GM23248 (cell line): ENCODE results near the gene ELAVL2. TPM values are rescaled to one million over a fixed set of nuclear protein-coding genes. Genes with fewer than 3 reads are reported as not detected.

Experiments
- DNase-seq: peaks from one replicate; pipeline ENCODE4 v3.0.0-alpha.2; 2015
- H2AFZ ChIP-seq: fragments of 200-600 bp; sonication (generic); 2 replicates; pipeline ENCODE4 v1.6.1; 2016; ENCODE audit warnings: antibody characterized with exemption
- H3F3A ChIP-seq: fragments of 200-600 bp; sonication (generic); 2 replicates; pipeline ENCODE4 v1.6.1; 2016; ENCODE audit warnings: mild to moderate bottlenecking, antibody characterized with exemption, mixed run types; ENCODE audit not compliant: insufficient read depth
- H3K27ac ChIP-seq: fragments of 200-600 bp; sonication (generic); 2 replicates; pipeline ENCODE4 v1.5.1; 2016; ENCODE audit warnings: mild to moderate bottlenecking
- H3K27me3 ChIP-seq: fragments of 200-600 bp; sonication (generic); replicated peaks from 2 replicates; pipeline ENCODE4 v1.6.1; 2016; ENCODE audit warnings: mild to moderate bottlenecking; ENCODE audit not compliant: insufficient read depth
- H3K36me3 ChIP-seq: fragments of 200-600 bp; sonication (generic); 2 replicates; pipeline ENCODE4 v1.6.1; 2016; ENCODE audit warnings: low read depth, mild to moderate bottlenecking
- H3K4me1 ChIP-seq: fragments of 200-600 bp; sonication (generic); 2 replicates; pipeline ENCODE4 v1.6.1; 2016; ENCODE audit warnings: mild to moderate bottlenecking; ENCODE audit not compliant: insufficient read depth
- H3K4me2 ChIP-seq: fragments of 200-600 bp; sonication (generic); one replicate; pipeline ENCODE4 v1.6.1; 2016; ENCODE audit warnings: mild to moderate bottlenecking; ENCODE audit not compliant: unreplicated experiment
- H3K4me3 ChIP-seq: fragments of 200-600 bp; sonication (generic); 2 replicates; pipeline ENCODE4 v1.5.1; 2016; ENCODE audit warnings: mild to moderate bottlenecking
- H3K79me2 ChIP-seq: fragments of 200-600 bp; sonication (generic); 2 replicates; pipeline ENCODE4 v1.6.1; 2016; ENCODE audit warnings: mild to moderate bottlenecking; ENCODE audit not compliant: insufficient read depth
- H3K9ac ChIP-seq: fragments of 200-600 bp; sonication (generic); 2 replicates; pipeline ENCODE4 v1.6.1; 2016; ENCODE audit warnings: mild to moderate bottlenecking
- H3K9me2 ChIP-seq: fragments of 200-600 bp; sonication (generic); 2 replicates; pipeline ENCODE4 v1.6.1; 2016; ENCODE audit warnings: mixed run types, mild to moderate bottlenecking, moderate library complexity; ENCODE audit not compliant: insufficient read depth
- H3K9me3 ChIP-seq: fragments of 200-600 bp; sonication (generic); one replicate; pipeline ENCODE4 v1.6.1; 2017; ENCODE audit warnings: low read depth
- H4K20me1 ChIP-seq: fragments of 200-600 bp; sonication (generic); 2 replicates; pipeline ENCODE4 v1.6.0; 2016; ENCODE audit not compliant: insufficient read depth
- EZH2 ChIP-seq: fragments of 200-600 bp; sonication (generic); IDR thresholded peaks from 2 replicates; pipeline ENCODE4 v1.6.1; 2018; ENCODE audit warnings: antibody characterized with exemption, mild to moderate bottlenecking; ENCODE audit not compliant: insufficient read depth, poor library complexity, severe bottlenecking
- EZH2phosphoT487 ChIP-seq: fragments of 200-600 bp; sonication (generic); IDR thresholded peaks from 2 replicates; pipeline ENCODE4 v1.6.1; 2018; ENCODE audit warnings: antibody characterized with exemption, moderate library complexity, mild to moderate bottlenecking, low read depth; ENCODE audit not compliant: insufficient read depth
- WGBS, 2 experiments: methylation state at CpG; one replicate each; pipeline ENCODE4 v1.1.6; 2015 to 2017; ENCODE audit warnings: low lambda C conversion rate in 2 of 2, low coverage in 1 of 2; ENCODE audit errors: missing lambda C conversion rate in 2 of 2; 5-methylcytosine and 5-hydroxymethylcytosine counted together
- in situ Hi-C: fragments of 300-500 bp; cut with MboI; formaldehyde crosslinking; loops from 2 replicates; pipeline ENCODE4 v1.15.0; 2020
- polyA plus RNA-seq: library from polyadenylated mRNA; unstranded; fragments of >200 nt; fragmentation: Nextera tagmentation; extraction: Ambion mirVana; gene quantifications from 2 replicates; pipeline ENCODE4 v1.2.1, GENCODE V29; 2016
- total RNA-seq: library from RNA; depleted of rRNA; stranded (reverse); fragments of >200 nt; shearing (Covaris generic); gene quantifications from 2 replicates; pipeline ENCODE4 v1.2.3, GENCODE V29; 2014

The ELAVL2 gene
- total and polyA plus RNA-seq, 2 experiments from 2014 or later = 0.08 TPM; not detected in 1

- no peaks in the 10 kb centered on the region for H3K4me1 ChIP-seq
- no peak overlapping the region for H3K4me3 ChIP-seq
- no peaks in the 10 kb centered on the region for H4K20me1 ChIP-seq
- TF ChIP-seq EZH2 (no peak), EZH2phosphoT487 (no peak)
- no peak overlapping the region for H3K9ac ChIP-seq
- WGBS, 2 experiments = 54 to 57% methylated on average over 4 of the region's 4 CpGs
- no peak overlapping the region for H3K4me2 ChIP-seq
- no peak overlapping the region for H2AFZ ChIP-seq
- no peaks in the 10 kb centered on the region for H3K9me2 ChIP-seq
- no peaks in the 10 kb centered on the region for H3K79me2 ChIP-seq
- no peaks in the 10 kb centered on the region for H3K27me3 ChIP-seq
- no peak for DNase-seq
- no peak overlapping the region for H3K27ac ChIP-seq
- no peaks in the 10 kb centered on the region for H3K36me3 ChIP-seq
- no peaks in the 10 kb centered on the region for H3F3A ChIP-seq
- in situ Hi-C loops = no loop called here
- H3K9me3 ChIP-seq = no peaks in the 10 kb centered on the region
These were observed 139.8 kb downstream of the ELAVL2 start for GRCh38 chr9:23686257-23686656.

- TF ChIP-seq EZH2phosphoT487 = no peak
- TF ChIP-seq EZH2 = no peak
- Histone ChIP-seq H3K4me2 (no peak overlapping the region), H3K36me3 (no peaks in the 10 kb centered on the region), H3K4me3 (no peak overlapping the region), H3K79me2 (no peaks in the 10 kb centered on the region), H3K9me2 (no peaks in the 10 kb centered on the region), H3K27me3 (no peaks in the 10 kb centered on the region), H3F3A (no peaks in the 10 kb centered on the region), H3K4me1 (no peaks in the 10 kb centered on the region), H3K9me3 (no peaks in the 10 kb centered on the region), H3K27ac (no peak overlapping the region), H4K20me1 (no peaks in the 10 kb centered on the region), H2AFZ (no peak overlapping the region), H3K9ac (no peak overlapping the region)
- 26 to 39% methylated on average over 6 to 7 of the region's 7 CpGs for WGBS, 2 experiments
- no peak for DNase-seq
- in situ Hi-C loops = no loop called here
These were observed 142.4 kb downstream of the ELAVL2 start for GRCh38 chr9:23683611-23684061.

- no peak overlapping the region for H3K9ac ChIP-seq
- H3K27ac ChIP-seq = no peak overlapping the region
- WGBS, 2 experiments = 2% methylated on average over 3 of the region's 3 CpGs
- no peak overlapping the region for H3K4me3 ChIP-seq
- DNase-seq = no peak
- no peak overlapping the region for H2AFZ ChIP-seq
- no peak for TF ChIP-seq EZH2phosphoT487
- no peak for TF ChIP-seq EZH2
- no peaks in the 10 kb centered on the region for H3K36me3 ChIP-seq
- no peaks in the 10 kb centered on the region for H3F3A ChIP-seq
- H3K4me2 ChIP-seq = no peak overlapping the region
- H4K20me1 ChIP-seq = no peaks in the 10 kb centered on the region
- H3K9me2 ChIP-seq = no peaks in the 10 kb centered on the region
- H3K79me2 ChIP-seq = no peaks in the 10 kb centered on the region
- no peaks in the 10 kb centered on the region for H3K9me3 ChIP-seq
- H3K4me1 ChIP-seq = no peaks in the 10 kb centered on the region
- in situ Hi-C loops = no loop called here
- H3K27me3 ChIP-seq = no peaks in the 10 kb centered on the region
These were observed 143.1 kb downstream of the ELAVL2 start for GRCh38 chr9:23682891-23683431.

- no peaks in the 10 kb centered on the region for H3K9me3 ChIP-seq
- no peaks in the 10 kb centered on the region for H3K4me1 ChIP-seq
- no peak overlapping the region for H3K9ac ChIP-seq
- no peak for DNase-seq
- no peak overlapping the region for H2AFZ ChIP-seq
- no peak overlapping the region for H3K4me3 ChIP-seq
- H3K9me2 ChIP-seq = no peaks in the 10 kb centered on the region
- no peaks in the 10 kb centered on the region for H3K79me2 ChIP-seq
- H3F3A ChIP-seq = no peaks in the 10 kb centered on the region
- no peaks in the 10 kb centered on the region for H3K36me3 ChIP-seq
- no peak overlapping the region for H3K4me2 ChIP-seq
- WGBS, 2 experiments = 5 to 11% methylated on average over 9 of the region's 9 CpGs
- no peaks in the 10 kb centered on the region for H3K27me3 ChIP-seq
- in situ Hi-C loops = no loop called here
- no peak for TF ChIP-seq EZH2phosphoT487
- no peak for TF ChIP-seq EZH2
- H3K27ac ChIP-seq = no peak overlapping the region
- H4K20me1 ChIP-seq = no peaks in the 10 kb centered on the region
These were observed 143.7 kb downstream of the ELAVL2 start for GRCh38 chr9:23682352-23682751.

GRCh38 chr9:23677446-23677845 is 148.6 kb downstream of the ELAVL2 start:
- 35 to 36% methylated on average over 3 of the region's 3 CpGs for WGBS, 2 experiments
- H3K9me3 ChIP-seq = no peaks in the 10 kb centered on the region

More at GRCh38 chr9:23677446-23677845, 148.6 kb downstream of the ELAVL2 start:
- H3K27me3 ChIP-seq = no peaks in the 10 kb centered on the region
- no peaks in the 10 kb centered on the region for H3K79me2 ChIP-seq
- no peak overlapping the region for H3K27ac ChIP-seq
- no peaks in the 10 kb centered on the region for H3F3A ChIP-seq
- H3K9ac ChIP-seq = no peak overlapping the region
- TF ChIP-seq EZH2phosphoT487 = no peak
- H3K4me2 ChIP-seq = no peak overlapping the region
- no peaks in the 10 kb centered on the region for H4K20me1 ChIP-seq
- H3K9me2 ChIP-seq = no peaks in the 10 kb centered on the region
- no peak overlapping the region for H3K4me3 ChIP-seq
- in situ Hi-C loops = no loop called here
- H3K36me3 ChIP-seq = no peaks in the 10 kb centered on the region
- H3K4me1 ChIP-seq = no peaks in the 10 kb centered on the region
- H2AFZ ChIP-seq = no peak overlapping the region
- DNase-seq = no peak
